K562 (cell line): ENCODE measurements around the gene CCDC201. TPM values are rescaled to one million over a fixed set of nuclear protein-coding genes. Genes with fewer than 3 reads are reported as not detected.
A peak's percentile ranks its signal among the peaks of the same experiment; 100 is the strongest.

Source experiments
- ATAC-seq: fragments of 200-7000 bp; cut with Tn5 transposase; 3 replicates; pipeline ENCODE4 v1.9.1; 2020; ENCODE audit warnings: moderate library complexity
- BruUV-seq: library from RNA; stranded (reverse); fragments of 400-500 nt; replicated peaks from 2 replicates; lab custom pipeline; 2021; lab: Mats Ljungman, UMichigan
- CTCF ChIA-PET: fragments of 300-600 bp; formaldehyde crosslinking; extraction: SDS; loops from one replicate; lab custom pipeline; 2021; ENCODE audit warnings: low intra/inter-chr PET ratio; lab: Yijun Ruan, JAX
- POLR2A ChIA-PET: fragments of 300-600, 350-650 bp; sonication (Branson Sonifier 250); formaldehyde crosslinking; extraction: SDS; loops from one replicate; lab custom pipeline; 2021; ENCODE audit warnings: antibody characterized with exemption, inconsistent platforms; lab: Yijun Ruan, JAX
- DNase-seq, 4 experiments: peaks; one replicate each; pipeline versions ENCODE4 v3.0.0 to v3.0.0-alpha.2; 2011 to 2018; ENCODE audit warnings: low spot score in 3 of 4, mixed read lengths in 3 of 4; ENCODE audit errors: extremely low read depth in 1 of 4
- FAIRE-seq: peaks from 2 replicates; lab custom pipeline; 2011; peaks lifted over from hg19 to GRCh38; lab: Jason Lieb, UNC
- H2AFZ ChIP-seq: 2 replicates; pipeline ENCODE4 v1.6.0; 2011; ENCODE audit warnings: low read depth, low read length, control low read depth, inconsistent platforms
- H3K27ac ChIP-seq: fragments of 200-600 bp; 3 replicates; pipeline ENCODE4 v1.8.0; 2011; ENCODE audit warnings: low read depth, mild to moderate bottlenecking, control low read depth, inconsistent platforms, low read length, moderate library complexity, mixed read lengths; ENCODE audit errors: extremely low read depth
- H3K27me3 ChIP-seq, 2 experiments: fragments of 300-600 bp in 1 of 2; 2 replicates in 1 of 2; 3 replicates in 1 of 2; pipeline versions ENCODE4 v1.6.0 to v1.8.0; 2011; ENCODE audit warnings: inconsistent platforms in 2 of 2, low read length in 2 of 2, mild to moderate bottlenecking in 1 of 2, mixed read lengths in 1 of 2, moderate library complexity in 1 of 2; ENCODE audit not compliant: control insufficient read depth in 2 of 2, insufficient read depth in 2 of 2
- H3K36me3 ChIP-seq: fragments of 300-600 bp; 3 replicates; pipeline ENCODE4 v1.8.0; 2011; ENCODE audit warnings: mild to moderate bottlenecking, low read length, inconsistent platforms; ENCODE audit not compliant: control insufficient read depth, insufficient read depth
- H3K4me1 ChIP-seq, 2 experiments: fragments of 200-600 bp in 1 of 2; replicated peaks in 1 of 2; 2 replicates in 1 of 2; 3 replicates in 1 of 2; pipeline versions ENCODE4 v1.5.1 to v1.8.0; 2011; ENCODE audit warnings: inconsistent platforms in 2 of 2, low read length in 2 of 2, mild to moderate bottlenecking in 1 of 2, mixed read lengths in 1 of 2, moderate library complexity in 1 of 2; ENCODE audit not compliant: control insufficient read depth in 2 of 2, insufficient read depth in 2 of 2
- H3K4me2 ChIP-seq: 2 replicates; pipeline ENCODE4 v1.6.1; 2011; ENCODE audit warnings: low read length, control low read depth, inconsistent platforms, mixed read lengths; ENCODE audit not compliant: insufficient read depth
- H3K4me3 ChIP-seq: fragments of 200-600 bp; sonication (generic), shearing (Covaris generic); 2 replicates; pipeline ENCODE4 v1.5.1; 2016; ENCODE audit warnings: control low read depth, inconsistent platforms
- H3K79me2 ChIP-seq: fragments of 200-600 bp; 3 replicates; pipeline ENCODE4 v1.8.0; 2011; ENCODE audit warnings: low read length, inconsistent platforms; ENCODE audit not compliant: control insufficient read depth, insufficient read depth
- H3K9ac ChIP-seq, 2 experiments: 2 replicates each; pipeline versions ENCODE4 v1.6.0 to v1.6.1; 2011; ENCODE audit warnings: low read depth in 2 of 2, low read length in 2 of 2, control low read depth in 1 of 2, inconsistent platforms in 1 of 2, mild to moderate bottlenecking in 1 of 2, mixed read lengths in 1 of 2; ENCODE audit not compliant: insufficient read depth in 1 of 2
- H3K9me1 ChIP-seq: one replicate; pipeline ENCODE4 v1.6.0; 2011; ENCODE audit warnings: inconsistent platforms, mild to moderate bottlenecking, low read length, moderate library complexity; ENCODE audit not compliant: control insufficient read depth, insufficient read depth
- H3K9me3 ChIP-seq: replicated peaks from 2 replicates; pipeline ENCODE4 v1.5.1; 2011; ENCODE audit warnings: low read depth, low read length, inconsistent platforms; ENCODE audit not compliant: control insufficient read depth, insufficient read depth
- H4K20me1 ChIP-seq: replicated peaks from 2 replicates; pipeline ENCODE4 v1.6.1; 2011; ENCODE audit warnings: low read length, inconsistent platforms, mixed read lengths; ENCODE audit not compliant: control insufficient read depth, insufficient read depth
- EGR1 ChIP-seq: fragments of 450-650 bp; conservative IDR thresholded peaks from 2 replicates; pipeline ENCODE4 v1.6.1; 2017; ENCODE audit warnings: mild to moderate bottlenecking
- KLF6 ChIP-seq: fragments of 250-450 bp; sonication (Bioruptor Pico); IDR thresholded peaks from 2 replicates; pipeline ENCODE4 v1.4.0; 2020; ENCODE audit warnings: mild to moderate bottlenecking, moderate library complexity, borderline replicate concordance
- NRF1 ChIP-seq, 2 experiments: fragments of 450-650 bp; IDR thresholded peaks in 1 of 2; conservative IDR thresholded peaks in 1 of 2; 2 replicates each; pipeline ENCODE4 v1.6.1; 2014; ENCODE audit warnings: mild to moderate bottlenecking in 2 of 2
- RCOR1 ChIP-seq, 2 experiments: IDR thresholded peaks; 2 replicates each; pipeline ENCODE4 v1.6.1; 2012; ENCODE audit warnings: low read depth in 2 of 2, low read length in 2 of 2, borderline replicate concordance in 1 of 2, improper control_type of control experiment in 1 of 2
- WGBS: fragments of 100-300 bp; shearing (Covaris generic); methylation state at CpG from one replicate; pipeline ENCODE4 v1.1.6; 2016; ENCODE audit warnings: low coverage, mixed read lengths; ENCODE audit not compliant: insufficient coverage; ENCODE audit errors: missing lambda C conversion rate; 5-methylcytosine and 5-hydroxymethylcytosine counted together
- in situ Hi-C: fragments of 300-500 bp; cut with MboI; formaldehyde crosslinking; loops from 4 replicates; pipeline ENCODE4 v1.15.0; 2018; ENCODE audit warnings: inconsistent platforms, mixed read lengths
- intact Hi-C: fragments of 100-400 bp; cut with micrococcal nuclease; formaldehyde crosslinking; loops from 2 replicates; pipeline ENCODE4 v1.14.2; 2022
- polyA plus RNA-seq, 8 experiments: library from polyadenylated mRNA; depleted of rRNA in 4 of 8; stranded (reverse) in 5 of 8; unstranded in 3 of 8; fragments of >200 nt; fragmentation: Nextera tagmentation in 2 of 8; fragmentation: Illumina TruSeq in 1 of 8; extraction: Ambion mirVana in 2 of 8; extraction: Trizol in 1 of 8; gene quantifications; 2 replicates each; pipeline versions ENCODE4 v1.2.1 to v1.2.3, GENCODE V29; 2011 to 2014; ENCODE audit warnings: inconsistent platforms in 1 of 8, missing spikeins in 1 of 8
- total RNA-seq, 7 experiments: library from RNA; depleted of rRNA in 6 of 7; stranded (reverse); fragments of >200 nt in 6 of 7; fragmentation: Illumina TruSeq in 2 of 7; extraction: Trizol in 2 of 7; gene quantifications; 2 replicates each; pipeline versions ENCODE4 v1.2.1 to v1.2.3, GENCODE V29; 2011 to 2021; ENCODE audit warnings: low replicate concordance in 1 of 7
- TF ChIP-seq, protein P1 (sequence below): fragments of 250-450 bp; sonication (Bioruptor Pico); IDR thresholded peaks from 2 replicates; pipeline ENCODE4 v1.8.0; 2021; ENCODE audit warnings: mild to moderate bottlenecking, moderate library complexity
- TF ChIP-seq, protein P2 (sequence below): fragments of 250-450 bp; sonication (Bioruptor Pico); IDR thresholded peaks from 2 replicates; pipeline ENCODE4 v1.8.0; 2021; ENCODE audit warnings: borderline replicate concordance, mild to moderate bottlenecking, moderate library complexity; ENCODE audit not compliant: poor library complexity, severe bottlenecking

CCDC201 gene
- total and polyA plus RNA-seq, 9 of the 15 experiments (the other 6 are each of a cell fraction or from before 2014, with no cell fraction given): not detected

GRCh38 chr7:45915606-45916005 is 42.7 kb upstream of the CCDC201 start:
- Histone ChIP-seq H3K36me3 (no peaks in the 10 kb centered on the region), H3K79me2 (no peaks in the 10 kb centered on the region), H3K9me1 (no peaks in the 10 kb centered on the region), H3K9me3 (no peaks in the 10 kb centered on the region), H3K4me3 (no peak overlapping the region), H4K20me1 (no peaks in the 10 kb centered on the region), H2AFZ (no peak overlapping the region), H3K9ac (no peak overlapping the region), H3K4me2 (no peak overlapping the region), H3K4me1 (no peaks in the 10 kb centered on the region), H3K27me3 (peaks cover 0 to 4% of the 10 kb centered on the region in 2 experiments; a peak in 2 of 5 replicates), H3K27ac (no peak overlapping the region)
- TF ChIP-seq, protein P1, sequence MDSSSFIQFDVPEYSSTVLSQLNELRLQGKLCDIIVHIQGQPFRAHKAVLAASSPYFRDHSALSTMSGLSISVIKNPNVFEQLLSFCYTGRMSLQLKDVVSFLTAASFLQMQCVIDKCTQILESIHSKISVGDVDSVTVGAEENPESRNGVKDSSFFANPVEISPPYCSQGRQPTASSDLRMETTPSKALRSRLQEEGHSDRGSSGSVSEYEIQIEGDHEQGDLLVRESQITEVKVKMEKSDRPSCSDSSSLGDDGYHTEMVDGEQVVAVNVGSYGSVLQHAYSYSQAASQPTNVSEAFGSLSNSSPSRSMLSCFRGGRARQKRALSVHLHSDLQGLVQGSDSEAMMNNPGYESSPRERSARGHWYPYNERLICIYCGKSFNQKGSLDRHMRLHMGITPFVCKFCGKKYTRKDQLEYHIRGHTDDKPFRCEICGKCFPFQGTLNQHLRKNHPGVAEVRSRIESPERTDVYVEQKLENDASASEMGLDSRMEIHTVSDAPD (CRISPR knock-in tag): no peak
- TF ChIP-seq RCOR1 (IDR thresholded peaks at IDR 0.05; ENCODE audit: borderline replicate concordance in 1 of 2, low read depth in 2 of 2, low read length in 2 of 2): no peak
- no peak for TF ChIP-seq KLF6 (CRISPR knock-in tag)
- intact Hi-C loops: no loop called here
- WGBS: 0% methylated on average over 3 of the region's 3 CpGs
- ATAC-seq: no peak
- ChIA-PET CTCF (no interaction called here), POLR2A (no interaction called here)
- FAIRE-seq: no peak
- BruUV-seq: no TSS peak
- in situ Hi-C loops: no loop called here
- no peak for DNase-seq

DNA sequence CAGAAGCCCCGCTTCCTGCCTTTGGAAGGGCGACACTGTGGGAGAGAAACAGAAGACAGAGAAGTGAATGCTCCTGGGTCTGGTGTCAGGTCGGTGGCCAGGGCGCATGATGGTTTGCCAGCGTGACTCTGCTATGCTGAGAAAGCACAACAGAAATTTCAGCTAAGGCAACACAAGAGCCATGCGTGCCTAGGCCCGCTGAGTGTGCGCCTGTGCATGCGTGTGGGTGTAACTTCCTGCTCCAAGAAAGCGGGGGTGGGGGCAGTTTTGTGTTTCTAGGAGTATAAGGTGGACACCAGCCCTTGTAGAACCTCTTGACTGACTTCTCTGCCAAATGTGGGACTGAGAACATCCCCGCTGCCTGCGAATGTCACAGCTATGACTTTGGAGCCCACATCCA is 42.0 kb upstream of the CCDC201 start:
- Histone ChIP-seq H3K36me3 (no peaks in the 10 kb centered on the region), H2AFZ (0 out of 2 replicates have a peak overlapping the region, but pooled peaks have one; percentile 22), H3K4me2 (no peak overlapping the region), H3K79me2 (no peaks in the 10 kb centered on the region), H3K9me3 (no peaks in the 10 kb centered on the region), H4K20me1 (no peaks in the 10 kb centered on the region), H3K27ac (no peak overlapping the region), H3K4me1 (no peaks in the 10 kb centered on the region), H3K9me1 (no peaks in the 10 kb centered on the region), H3K4me3 (no peak overlapping the region), H3K9ac (no peak overlapping the region), H3K27me3 (no peaks in the 10 kb centered on the region; a peak in 1 of 5 replicates)
- in situ Hi-C loops: no loop called here
- POLR2A ChIA-PET: no interaction called here
- DNase-seq (no peak), FAIRE-seq (no peak), ATAC-seq (no peak)
- WGBS: 0% methylated on average over 11 of the region's 12 CpGs
- no TSS peak for BruUV-seq
- CTCF ChIA-PET: no interaction called here
- TF ChIP-seq, protein P2, sequence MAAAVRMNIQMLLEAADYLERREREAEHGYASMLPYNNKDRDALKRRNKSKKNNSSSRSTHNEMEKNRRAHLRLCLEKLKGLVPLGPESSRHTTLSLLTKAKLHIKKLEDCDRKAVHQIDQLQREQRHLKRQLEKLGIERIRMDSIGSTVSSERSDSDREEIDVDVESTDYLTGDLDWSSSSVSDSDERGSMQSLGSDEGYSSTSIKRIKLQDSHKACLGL: no peak
- TF ChIP-seq EGR1 (peak; percentile 43; the same call in 1 of the 2 replicates), NRF1 (conservative IDR thresholded peaks at IDR 0.05 in 1 of 2, IDR thresholded peaks at IDR 0.05 in 1 of 2) (peak; percentile 34 to 54; a peak in 3 of 4 replicates)
- intact Hi-C loops: no loop called here
